Body of pancreas (tissue), 4 donors: Measurements from ENCODE around the gene C19orf81.

ENCODE experiments used
- POLR2A ChIP-seq, 3 donors: fragments of 450-650 bp; IDR thresholded peaks; one replicate each; pipeline ENCODE4 v1.6.1; 2016; ENCODE audit warnings: antibody characterized with exemption in 3 of 3, mild to moderate bottlenecking in 2 of 3
- TF ChIP-seq, protein P1 (sequence below), 7 experiments: fragments of 450-650 bp in 4 of 7; fragments of 200-600 bp in 3 of 7; sonication (generic) in 3 of 7; IDR thresholded peaks; one replicate each; pipeline ENCODE4 v1.5.1; 2016 to 2019; ENCODE audit warnings: antibody characterized with exemption in 7 of 7

DNA sequence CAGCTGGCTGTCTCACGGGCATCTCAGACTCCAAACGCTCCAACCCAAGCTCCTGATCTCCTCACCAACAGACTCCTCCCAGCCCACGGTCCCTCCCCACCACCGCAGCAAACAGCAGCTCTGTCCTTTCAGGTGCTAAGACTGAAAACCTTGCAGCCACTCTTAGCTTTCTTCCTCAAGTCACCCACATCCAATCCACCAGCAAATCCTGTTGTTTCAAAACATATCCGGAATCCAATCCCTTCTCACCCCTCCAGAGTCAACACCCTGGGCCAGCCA lies 20.8 kb downstream of the C19orf81 start:
- TF ChIP-seq, protein P1, sequence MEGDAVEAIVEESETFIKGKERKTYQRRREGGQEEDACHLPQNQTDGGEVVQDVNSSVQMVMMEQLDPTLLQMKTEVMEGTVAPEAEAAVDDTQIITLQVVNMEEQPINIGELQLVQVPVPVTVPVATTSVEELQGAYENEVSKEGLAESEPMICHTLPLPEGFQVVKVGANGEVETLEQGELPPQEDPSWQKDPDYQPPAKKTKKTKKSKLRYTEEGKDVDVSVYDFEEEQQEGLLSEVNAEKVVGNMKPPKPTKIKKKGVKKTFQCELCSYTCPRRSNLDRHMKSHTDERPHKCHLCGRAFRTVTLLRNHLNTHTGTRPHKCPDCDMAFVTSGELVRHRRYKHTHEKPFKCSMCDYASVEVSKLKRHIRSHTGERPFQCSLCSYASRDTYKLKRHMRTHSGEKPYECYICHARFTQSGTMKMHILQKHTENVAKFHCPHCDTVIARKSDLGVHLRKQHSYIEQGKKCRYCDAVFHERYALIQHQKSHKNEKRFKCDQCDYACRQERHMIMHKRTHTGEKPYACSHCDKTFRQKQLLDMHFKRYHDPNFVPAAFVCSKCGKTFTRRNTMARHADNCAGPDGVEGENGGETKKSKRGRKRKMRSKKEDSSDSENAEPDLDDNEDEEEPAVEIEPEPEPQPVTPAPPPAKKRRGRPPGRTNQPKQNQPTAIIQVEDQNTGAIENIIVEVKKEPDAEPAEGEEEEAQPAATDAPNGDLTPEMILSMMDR (IDR thresholded peaks at IDR 0.05) = no peak
- TF ChIP-seq POLR2A (IDR thresholded peaks at IDR 0.05) = no peak
